B cell (primary cell): ENCODE measurements around the gene RLBP1.

Source experiments
- CTCF ChIP-seq: fragments of 200-600 bp; IDR thresholded peaks from one replicate; pipeline ENCODE4 v1.8.0; 2022; ENCODE audit warnings: antibody characterized with exemption, mild to moderate bottlenecking
- EZH2 ChIP-seq: IDR thresholded peaks from 2 replicates; pipeline ENCODE4 v1.6.1; 2012; ENCODE audit warnings: borderline replicate concordance, low read depth, mild to moderate bottlenecking, moderate library complexity, low read length; ENCODE audit not compliant: insufficient read depth, poor library complexity, severe bottlenecking

DNA sequence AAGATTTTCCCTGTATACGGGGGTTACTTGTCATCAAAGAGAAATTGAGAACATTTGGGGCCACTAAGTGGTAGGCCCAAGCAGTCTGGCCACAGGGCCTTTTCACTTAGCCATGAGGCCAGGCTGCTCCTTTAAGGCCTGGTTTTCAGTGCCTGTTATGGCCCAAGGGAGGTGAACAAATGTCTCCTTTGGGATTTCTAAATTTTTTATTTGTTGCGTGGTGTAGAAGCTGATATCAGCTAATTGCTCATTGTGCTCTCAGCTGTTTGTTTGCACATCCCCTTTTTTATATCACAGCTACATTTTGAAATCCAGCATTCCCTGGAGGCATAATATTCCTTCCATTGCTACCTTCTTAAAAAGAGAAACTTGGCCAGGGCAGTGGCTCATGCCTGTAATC, 48.5 kb downstream of the RLBP1 start:
- TF ChIP-seq CTCF: no peak
- TF ChIP-seq EZH2: no peak
